Measurements from ENCODE around the gene ARHGAP18. TPM values are rescaled to one million over a fixed set of nuclear protein-coding genes. Genes with fewer than 3 reads are reported as not detected.
A peak's percentile ranks its signal among the peaks of the same experiment; 100 is the strongest.

Gene ARHGAP18
- total and polyA plus RNA-seq, 8 donors, result 8.2 to 41.0 (median 27.2) TPM

DNA sequence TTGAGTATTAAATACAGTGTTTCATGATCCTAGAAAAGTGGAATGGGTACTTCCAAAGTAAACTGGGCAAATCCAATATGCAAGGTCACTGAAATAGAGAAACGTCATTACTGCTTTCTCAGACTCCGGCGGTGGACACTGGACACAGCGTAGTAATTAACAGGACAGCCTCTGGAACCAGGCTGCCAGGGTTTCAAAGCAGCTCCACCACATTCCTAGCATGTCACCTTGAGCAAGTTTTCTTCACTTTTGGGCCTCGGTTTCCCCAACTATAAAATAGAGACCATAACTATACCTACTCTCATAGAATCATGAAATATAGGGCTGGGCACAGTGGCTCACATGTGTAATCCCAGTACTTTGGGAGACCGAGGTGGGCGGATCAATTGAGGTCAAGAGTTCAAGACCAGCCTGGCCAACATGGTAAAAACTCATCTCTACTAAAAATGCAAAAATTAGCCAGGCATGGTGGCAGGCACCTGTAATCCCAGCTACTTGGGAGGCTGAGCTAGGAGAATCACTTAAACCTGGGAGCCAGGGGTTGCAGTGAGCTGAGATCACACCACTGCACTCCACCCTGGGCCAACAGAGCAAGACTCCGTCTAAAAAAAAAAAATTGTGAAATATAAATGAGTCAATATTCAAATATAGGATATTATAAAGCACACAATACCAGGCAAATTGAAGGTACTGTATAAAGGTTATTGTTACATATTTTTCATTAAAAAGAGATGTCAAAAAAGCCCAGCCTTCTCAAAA lies 24.9 kb downstream of the ARHGAP18 start:
- TF ChIP-seq, protein P1, sequence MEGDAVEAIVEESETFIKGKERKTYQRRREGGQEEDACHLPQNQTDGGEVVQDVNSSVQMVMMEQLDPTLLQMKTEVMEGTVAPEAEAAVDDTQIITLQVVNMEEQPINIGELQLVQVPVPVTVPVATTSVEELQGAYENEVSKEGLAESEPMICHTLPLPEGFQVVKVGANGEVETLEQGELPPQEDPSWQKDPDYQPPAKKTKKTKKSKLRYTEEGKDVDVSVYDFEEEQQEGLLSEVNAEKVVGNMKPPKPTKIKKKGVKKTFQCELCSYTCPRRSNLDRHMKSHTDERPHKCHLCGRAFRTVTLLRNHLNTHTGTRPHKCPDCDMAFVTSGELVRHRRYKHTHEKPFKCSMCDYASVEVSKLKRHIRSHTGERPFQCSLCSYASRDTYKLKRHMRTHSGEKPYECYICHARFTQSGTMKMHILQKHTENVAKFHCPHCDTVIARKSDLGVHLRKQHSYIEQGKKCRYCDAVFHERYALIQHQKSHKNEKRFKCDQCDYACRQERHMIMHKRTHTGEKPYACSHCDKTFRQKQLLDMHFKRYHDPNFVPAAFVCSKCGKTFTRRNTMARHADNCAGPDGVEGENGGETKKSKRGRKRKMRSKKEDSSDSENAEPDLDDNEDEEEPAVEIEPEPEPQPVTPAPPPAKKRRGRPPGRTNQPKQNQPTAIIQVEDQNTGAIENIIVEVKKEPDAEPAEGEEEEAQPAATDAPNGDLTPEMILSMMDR (IDR thresholded peaks at IDR 0.05), result no peak
- intact Hi-C loops (cut with DNase I), result no loop called here
- Histone ChIP-seq H3K9me3 (no peaks in the 10 kb centered on the region), H3K4me1 (peaks cover 30 to 54% (median 48%) of the 10 kb centered on the region in 3 donors), H3K27ac (peak overlapping the region; percentile 57 to 91 (median 77)), H3K36me3 (no peaks in the 10 kb centered on the region), H3K27me3 (no peaks in the 10 kb centered on the region), H3K4me3 (no peak overlapping the region)
- FAIRE-seq (no peak), ATAC-seq (peak; percentile 58 to 81 (median 68)), DNase-seq (peak in 4 of 6 donors; percentile 42 to 56 (median 50))
- WGBS, 2 donors, result 29 to 31% methylated on average over 8 of the region's 8 CpGs

DNA sequence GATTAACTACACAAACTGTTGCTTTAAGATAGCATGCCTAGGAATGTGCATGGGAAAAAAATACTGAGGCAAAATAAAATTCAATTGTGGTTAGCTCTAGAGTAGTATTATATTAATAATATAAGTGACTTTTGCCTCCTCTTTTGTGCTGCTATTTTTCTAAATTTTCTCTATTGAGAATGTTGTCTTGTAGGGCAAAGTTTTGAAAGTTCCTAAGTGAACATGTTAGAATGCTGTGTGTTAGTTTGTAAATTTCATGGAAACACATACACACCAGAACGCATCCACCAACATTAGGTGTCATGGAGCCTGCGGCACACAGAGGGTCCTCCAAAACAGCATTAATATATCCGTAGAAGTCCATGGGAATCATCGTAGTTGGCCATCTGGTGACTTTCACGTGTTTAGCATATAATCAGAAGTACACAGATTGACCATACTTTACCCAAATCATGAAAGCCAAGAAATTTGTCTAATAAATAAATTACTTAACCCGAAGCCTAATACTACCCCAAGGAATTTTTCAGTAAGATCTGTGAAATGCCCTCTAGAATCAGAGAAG lies 25.6 kb downstream of the ARHGAP18 start:
- H3K4me3 ChIP-seq, result peak overlapping the region in 2 of 4 donors; percentile 2 to 4
- H3K4me1 ChIP-seq, result peaks cover 26 to 52% (median 50%) of the 10 kb centered on the region in 3 donors
- intact Hi-C loops (cut with DNase I), result no loop called here
- 21 to 22% methylated on average over 6 of the region's 6 CpGs for WGBS, 2 donors
- H3K27me3 ChIP-seq, result no peaks in the 10 kb centered on the region
- H3K27ac ChIP-seq, result peak overlapping the region; percentile 57 to 91 (median 77)
- FAIRE-seq, result no peak
- peak in 1 of 6 donors; percentile 23 for DNase-seq
- no peaks in the 10 kb centered on the region for H3K9me3 ChIP-seq
- peak; percentile 20 to 64 (median 48) for ATAC-seq
- H3K36me3 ChIP-seq, result no peaks in the 10 kb centered on the region
- TF ChIP-seq, protein P1 (IDR thresholded peaks at IDR 0.05), result no peak

DNA sequence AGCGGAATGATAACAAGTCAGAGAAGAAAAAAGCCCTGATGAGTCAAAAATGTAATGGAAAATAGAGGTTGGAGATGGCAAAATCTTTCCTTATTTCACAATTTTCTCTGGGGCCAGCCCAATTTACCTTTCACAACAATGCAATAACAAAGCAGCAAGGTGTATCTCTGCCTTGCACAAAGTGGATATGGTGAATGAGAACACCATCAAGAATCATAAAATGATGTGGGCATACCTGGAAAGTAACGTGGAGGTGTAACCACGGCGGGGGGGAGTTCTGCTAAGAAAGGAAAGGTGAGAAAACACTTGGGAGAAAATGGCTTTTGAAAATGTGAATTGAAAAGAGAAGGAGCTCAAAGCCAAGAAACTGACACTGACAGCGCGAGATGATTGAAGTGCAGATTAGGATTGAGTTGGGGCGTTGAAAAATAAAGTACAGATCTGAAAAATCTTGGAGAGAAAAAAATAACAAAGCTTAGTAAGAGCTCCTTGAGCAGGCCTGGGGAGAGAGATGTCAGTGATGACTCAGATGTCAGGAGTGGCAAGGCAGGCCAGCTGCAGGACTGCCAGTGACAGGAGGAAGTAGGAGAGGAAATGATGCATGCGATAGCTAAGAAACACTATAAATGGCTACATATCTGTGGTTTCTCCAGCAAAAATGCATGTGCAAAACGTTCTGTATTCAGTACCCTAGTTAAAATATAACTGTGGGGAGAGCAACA lies 26.2 kb downstream of the ARHGAP18 start:
- H3K36me3 ChIP-seq, result no peaks in the 10 kb centered on the region
- H3K4me3 ChIP-seq, result peak overlapping the region in 2 of 4 donors; percentile 2 to 4
- H3K27ac ChIP-seq, result peak overlapping the region; percentile 57 to 91 (median 77)
- TF ChIP-seq, protein P1 (IDR thresholded peaks at IDR 0.05), result no peak
- H3K27me3 ChIP-seq, result no peaks in the 10 kb centered on the region
- ATAC-seq (peak; percentile 80 to 92 (median 82)), FAIRE-seq (no peak), DNase-seq (peak in 4 of 6 donors; percentile 63 to 76 (median 70))
- H3K4me1 ChIP-seq, result peaks cover 29 to 56% (median 51%) of the 10 kb centered on the region in 3 donors
- 8 to 9% methylated on average over 9 of the region's 9 CpGs for WGBS, 2 donors
- intact Hi-C loops (cut with DNase I), result no loop called here
- H3K9me3 ChIP-seq, result no peaks in the 10 kb centered on the region

DNA sequence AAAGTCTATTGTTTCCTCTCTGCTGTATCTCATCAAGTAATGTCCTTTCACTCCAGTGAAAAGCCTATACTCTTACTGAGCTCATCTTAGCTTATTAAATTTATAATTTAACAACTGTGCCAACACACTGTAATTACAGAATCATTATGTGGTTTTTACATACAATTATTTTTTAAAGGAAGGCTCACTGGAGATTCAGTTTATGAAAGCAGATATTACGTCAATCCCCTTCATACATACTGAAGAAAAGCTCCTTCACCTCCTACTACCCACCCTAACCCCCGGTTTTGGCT lies 28.1 kb downstream of the ARHGAP18 start:
- Histone ChIP-seq H3K4me3 (no peak overlapping the region), H3K4me1 (peaks cover 45 to 71% (median 65%) of the 10 kb centered on the region in 3 donors), H3K27ac (peak overlapping the region in 2 of 4 donors; percentile 78 to 91), H3K9me3 (no peaks in the 10 kb centered on the region), H3K36me3 (no peaks in the 10 kb centered on the region), H3K27me3 (no peaks in the 10 kb centered on the region)
- ATAC-seq (no peak), DNase-seq (no peak), FAIRE-seq (no peak)
- WGBS, 2 donors, result 84 to 95% methylated on average over 2 of the region's 2 CpGs
- intact Hi-C loops (cut with DNase I), result no loop called here
- TF ChIP-seq, protein P1 (IDR thresholded peaks at IDR 0.05), result no peak
